NCI-H1694 treated with DMSO at 0.1 percent for 48 hours (cell line): ENCODE results near the gene TMPRSS4.
"Not testable (repeated sequence)": the region's sequence is repeated elsewhere in the genome, so short reads cannot be mapped to it uniquely, and the experiment has no call there.

Experiments used
- DNase-seq: peaks from one replicate; lab custom pipeline; 2025; lab: John Stamatoyannopoulos, UW

The TMPRSS4 gene

DNA sequence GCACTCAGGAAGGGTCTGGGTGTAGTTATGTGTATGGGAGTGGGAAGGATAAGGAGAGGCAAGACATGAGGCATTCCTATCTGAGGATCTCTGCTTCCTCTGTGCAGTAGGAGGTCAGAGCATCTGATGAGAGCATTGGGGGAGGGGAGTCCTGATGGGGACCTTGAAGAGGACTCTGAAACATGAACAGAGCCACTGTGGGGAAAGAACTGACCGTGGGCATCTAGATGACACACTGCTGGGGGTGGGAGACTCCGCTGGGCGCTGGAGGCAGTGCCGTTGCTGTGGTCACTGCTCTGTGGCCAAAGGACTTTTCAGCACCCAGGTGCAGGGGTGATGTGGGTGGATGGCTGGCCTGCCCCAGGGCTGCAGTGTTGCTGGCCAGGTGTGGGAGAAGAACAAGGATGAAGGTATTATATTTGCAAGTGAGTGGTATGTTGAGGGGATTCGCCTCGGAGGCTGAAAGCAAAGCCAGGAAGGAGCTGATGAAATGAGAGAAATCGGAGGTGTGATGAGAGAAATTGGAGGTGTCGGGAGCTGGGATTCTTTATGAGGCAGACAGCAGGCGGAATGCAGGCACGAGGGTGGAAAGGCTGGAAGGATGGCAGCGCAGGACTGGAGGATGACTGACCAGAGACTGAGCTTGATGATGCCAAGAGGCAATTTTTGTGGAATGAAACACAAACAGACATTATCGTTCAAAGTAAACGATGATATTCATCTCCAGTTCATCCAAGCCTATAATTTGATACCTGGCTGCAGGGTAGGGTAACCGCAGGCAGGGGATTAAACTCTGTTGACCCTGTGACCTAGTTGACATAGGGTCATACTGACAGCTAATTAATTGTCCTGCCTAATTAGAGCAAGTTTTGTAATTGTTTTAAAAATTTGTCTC is 19.4 kb upstream of the TMPRSS4 start:
- DNase-seq = no peak

DNA sequence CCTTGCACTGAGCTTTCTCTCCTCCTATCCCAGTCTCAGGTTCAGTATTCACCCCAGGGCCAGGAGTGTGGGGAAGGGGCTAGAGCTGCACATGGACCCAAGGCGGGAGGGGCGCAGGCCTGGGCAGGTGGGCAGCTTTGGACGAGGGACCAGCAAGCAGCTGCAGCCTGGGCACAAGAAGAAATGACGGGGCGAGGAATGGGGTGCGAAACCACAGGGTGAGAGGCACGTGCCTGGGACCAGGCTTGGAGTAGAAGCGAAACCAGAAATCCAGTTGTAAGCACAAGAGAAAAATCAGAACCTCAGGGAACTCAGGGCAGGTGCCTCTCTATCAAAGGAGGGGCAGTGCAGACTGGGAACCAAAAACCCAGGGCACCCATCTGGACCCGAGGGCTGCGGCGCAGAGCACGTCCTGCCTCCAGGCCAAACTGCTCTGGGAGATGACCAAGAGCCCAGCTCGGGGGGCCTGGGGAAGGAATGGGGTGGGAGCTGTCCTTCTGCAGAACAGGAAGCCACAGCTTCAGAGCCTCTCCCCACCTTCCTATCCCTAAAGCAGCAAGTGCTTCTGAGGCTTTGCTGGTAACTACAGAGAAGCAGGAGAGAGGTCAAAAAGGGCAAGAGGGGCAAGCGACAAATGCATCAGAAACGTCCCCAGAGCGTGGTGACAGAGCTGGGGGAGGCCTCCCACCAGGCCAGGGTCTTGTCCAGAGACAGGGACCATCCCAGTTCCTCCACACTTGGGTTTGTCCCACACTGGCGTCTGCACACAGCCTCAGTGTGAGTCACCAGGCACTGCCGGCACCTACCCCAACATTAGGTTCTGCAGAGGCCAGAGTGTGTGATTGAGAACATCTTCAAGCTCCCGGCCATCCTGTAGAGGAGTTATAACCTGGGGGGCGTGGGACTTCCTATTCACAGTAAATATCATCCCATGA is 18.3 kb upstream of the TMPRSS4 start:
- no peak for DNase-seq

DNA sequence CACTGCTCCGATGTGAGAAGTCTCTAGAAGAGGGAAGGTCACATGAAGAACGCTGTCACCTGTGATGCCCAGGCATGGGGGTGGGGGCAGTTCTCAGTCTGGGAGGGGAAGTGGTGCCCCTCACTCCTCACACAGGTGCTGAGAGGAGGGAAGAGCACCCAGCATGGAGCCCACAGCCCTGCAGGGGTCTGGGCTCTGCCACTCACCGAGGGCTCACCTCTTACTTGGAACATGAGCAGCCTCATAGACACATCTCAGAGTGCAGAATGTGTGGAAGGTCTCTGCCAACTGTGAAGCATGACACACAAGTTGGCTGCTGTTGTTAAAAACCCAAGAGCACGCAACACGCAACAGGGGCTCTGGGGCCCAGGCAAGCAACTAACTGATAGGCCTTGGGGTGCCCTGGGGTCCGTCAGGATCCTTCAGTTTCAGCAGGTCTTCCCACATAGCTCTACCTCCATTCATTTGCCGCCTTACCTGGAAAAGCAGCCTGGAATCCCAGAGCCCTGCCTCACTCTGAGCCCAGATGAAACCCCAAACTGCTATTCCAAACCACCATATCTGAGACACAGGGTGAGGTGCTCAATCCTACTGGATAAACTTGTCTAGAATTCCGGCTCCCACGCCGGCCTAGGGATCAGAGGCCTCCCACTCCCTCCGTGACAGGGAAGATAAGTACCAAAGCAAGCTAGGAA is 17.5 kb upstream of the TMPRSS4 start:
- DNase-seq = no peak

DNA sequence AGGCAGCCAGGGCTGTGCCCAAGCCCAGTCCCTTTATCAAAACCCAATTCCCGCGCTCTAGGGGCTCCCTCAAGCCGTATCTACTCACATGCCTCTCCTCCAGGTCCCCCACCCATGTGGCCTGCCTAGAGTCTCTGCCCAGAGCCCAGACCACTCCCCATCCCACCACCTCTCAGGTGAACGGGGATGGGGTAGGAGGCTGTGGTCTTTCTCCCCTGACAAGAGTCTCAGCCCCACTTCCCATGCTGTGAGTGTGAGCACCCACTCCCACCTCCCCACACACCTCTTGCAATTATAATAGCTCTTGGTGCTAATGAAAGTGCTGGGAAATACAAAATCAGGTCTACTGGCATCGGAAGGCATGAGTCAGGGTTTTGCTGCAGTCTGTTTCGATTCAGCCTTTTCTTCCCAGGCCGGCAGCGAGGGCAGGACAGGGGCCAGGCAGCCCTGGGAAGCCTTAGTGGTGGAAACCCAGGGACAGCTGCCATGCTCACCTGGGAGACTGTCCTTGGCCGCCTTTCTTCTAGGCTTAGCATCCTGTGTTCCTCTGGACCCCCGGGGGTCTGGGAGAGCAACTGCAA is 16.7 kb upstream of the TMPRSS4 start:
- DNase-seq = no peak

DNA sequence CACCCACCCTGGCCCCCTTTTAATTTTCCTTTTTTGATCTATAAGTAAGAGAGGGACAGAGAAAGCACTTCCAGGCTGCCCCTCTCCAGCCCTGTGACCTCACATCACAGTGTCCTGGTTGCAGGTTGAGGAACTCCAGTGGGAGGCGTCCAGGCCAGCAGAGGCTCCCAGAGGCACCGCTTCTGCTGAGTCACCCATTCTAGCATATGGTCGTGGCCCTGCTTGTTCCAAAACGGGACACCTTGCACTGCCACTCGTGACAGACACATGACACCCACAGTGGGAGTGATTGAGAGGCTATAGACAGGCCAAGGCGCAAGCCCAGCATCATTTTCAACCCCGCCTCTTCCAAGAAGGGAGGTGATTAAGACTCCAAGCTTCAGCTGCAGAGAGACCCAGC is 16.0 kb upstream of the TMPRSS4 start:
- DNase-seq = no peak

DNA sequence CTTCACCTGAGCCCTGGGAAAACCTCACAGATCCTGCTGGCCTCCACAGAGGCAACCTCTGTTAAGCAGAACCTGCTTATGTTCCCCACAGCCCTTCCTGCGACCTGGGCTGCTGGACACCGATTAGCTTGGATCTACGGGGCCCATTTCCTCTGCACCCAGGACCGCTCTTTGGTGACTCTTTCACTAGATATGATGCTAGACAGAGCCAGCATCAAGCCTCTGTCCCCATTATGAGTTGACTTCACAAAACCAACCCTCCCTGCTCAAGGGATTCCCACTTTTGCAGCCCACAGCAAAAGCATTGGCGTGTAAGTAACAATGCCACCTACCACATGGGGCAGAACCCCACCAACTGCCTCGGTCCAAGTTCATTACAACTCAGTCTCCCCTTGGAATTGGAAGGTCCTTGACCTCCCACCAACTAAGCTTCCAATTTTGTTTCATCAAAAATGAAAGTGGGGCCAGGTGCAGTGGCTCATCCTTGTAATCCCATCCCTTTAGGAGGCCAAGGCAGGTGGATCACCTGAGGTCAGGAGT is 15.2 kb upstream of the TMPRSS4 start:
- no peak for DNase-seq

DNA sequence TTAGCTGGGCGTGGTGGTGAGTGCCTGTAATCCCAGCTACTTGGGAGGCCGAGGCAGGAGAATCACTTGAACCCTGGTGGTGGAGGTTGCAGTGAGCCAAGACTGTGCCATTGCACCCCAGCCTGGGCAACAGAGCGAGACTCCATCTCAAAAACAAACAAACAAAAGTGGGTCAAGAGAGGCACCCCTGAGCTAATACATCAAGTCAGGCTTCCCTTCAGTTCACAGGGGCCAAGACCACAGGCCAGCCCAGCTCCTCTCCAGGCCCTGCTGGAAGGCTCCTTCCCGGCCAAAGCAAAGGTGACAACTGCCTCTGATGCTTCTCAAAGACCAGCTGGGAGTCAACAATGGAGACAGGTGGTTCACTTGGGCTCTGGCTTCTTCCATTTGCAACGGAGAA is 14.7 kb upstream of the TMPRSS4 start:
- DNase-seq = not testable (repeated sequence)

DNA sequence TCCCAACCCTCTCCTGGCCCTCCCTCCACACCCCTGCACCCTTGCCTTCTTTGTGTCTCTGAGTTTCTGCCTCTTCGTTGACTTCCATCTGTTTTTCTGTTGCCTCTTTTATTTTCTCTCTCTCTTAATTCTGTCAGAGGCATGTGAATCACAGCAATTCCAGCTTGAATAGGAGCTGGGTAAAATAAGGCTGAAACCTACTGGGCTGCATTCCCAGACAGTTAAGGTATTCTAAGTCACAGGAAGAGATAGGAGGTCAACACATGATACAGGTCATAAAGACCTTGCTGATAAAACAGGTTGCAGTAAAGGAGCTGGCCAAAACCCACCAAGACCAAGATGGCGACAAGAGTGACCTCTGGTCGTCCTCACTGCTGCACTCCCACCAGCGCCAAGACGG is 14.2 kb upstream of the TMPRSS4 start:
- not testable (repeated sequence) for DNase-seq

DNA sequence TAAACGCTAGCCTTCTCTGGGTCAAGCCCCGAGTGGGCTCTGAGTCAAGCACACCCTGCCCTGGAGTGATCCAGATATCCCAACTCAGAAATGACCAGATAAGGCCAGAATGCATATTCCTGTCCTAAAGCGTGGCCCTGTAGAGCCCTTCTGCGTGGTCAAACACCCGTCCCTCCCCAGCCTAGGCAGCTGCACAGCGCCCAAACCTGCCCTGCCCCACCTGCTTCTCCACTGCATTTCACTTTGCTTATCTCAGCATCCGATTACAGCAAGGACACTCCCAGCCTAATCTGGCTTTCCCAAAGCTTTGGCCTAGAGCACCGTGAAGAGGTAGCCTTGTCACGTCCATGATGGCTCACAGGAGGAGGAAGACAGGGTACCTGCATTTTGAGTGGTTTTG is 11.9 kb upstream of the TMPRSS4 start:
- no peak for DNase-seq

DNA sequence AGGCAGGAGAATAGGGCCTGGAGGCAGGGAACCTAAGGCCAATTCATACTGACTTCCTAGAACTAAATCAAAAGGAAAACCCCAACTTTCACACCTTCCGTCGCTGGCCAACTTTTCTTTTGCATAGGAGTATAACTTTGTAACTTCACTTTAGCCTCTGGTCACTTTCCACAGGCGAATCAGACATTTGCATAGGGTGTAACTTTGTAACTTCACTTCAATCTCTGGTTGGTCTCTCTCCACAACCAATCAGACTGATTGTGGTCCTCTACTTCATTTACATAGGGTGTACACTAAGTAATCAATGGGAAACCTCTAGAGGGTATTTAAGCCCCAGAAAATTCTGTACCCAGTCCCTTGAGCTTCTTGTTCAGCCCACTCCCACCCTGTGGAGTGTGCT is 11.5 kb upstream of the TMPRSS4 start:
- DNase-seq = no peak

DNA sequence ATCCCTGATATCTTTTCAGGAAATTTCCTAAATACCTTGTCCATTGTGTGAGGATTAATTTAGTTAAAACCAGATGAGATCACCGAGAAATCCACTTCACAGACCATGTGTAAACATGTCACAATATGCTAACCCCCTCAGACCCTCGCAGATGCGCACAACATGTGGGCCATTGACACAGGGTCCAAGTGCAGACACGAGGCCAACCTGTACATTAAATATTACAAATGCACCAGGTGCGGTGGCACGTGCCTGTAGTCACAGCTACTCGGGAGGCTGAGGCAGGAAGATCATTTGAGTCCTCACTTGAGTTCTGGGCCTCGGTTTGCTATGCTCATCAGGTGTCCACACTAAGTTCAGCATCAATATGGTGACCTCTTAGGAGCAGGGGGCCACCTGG is 9.9 kb upstream of the TMPRSS4 start:
- DNase-seq = no peak

DNA sequence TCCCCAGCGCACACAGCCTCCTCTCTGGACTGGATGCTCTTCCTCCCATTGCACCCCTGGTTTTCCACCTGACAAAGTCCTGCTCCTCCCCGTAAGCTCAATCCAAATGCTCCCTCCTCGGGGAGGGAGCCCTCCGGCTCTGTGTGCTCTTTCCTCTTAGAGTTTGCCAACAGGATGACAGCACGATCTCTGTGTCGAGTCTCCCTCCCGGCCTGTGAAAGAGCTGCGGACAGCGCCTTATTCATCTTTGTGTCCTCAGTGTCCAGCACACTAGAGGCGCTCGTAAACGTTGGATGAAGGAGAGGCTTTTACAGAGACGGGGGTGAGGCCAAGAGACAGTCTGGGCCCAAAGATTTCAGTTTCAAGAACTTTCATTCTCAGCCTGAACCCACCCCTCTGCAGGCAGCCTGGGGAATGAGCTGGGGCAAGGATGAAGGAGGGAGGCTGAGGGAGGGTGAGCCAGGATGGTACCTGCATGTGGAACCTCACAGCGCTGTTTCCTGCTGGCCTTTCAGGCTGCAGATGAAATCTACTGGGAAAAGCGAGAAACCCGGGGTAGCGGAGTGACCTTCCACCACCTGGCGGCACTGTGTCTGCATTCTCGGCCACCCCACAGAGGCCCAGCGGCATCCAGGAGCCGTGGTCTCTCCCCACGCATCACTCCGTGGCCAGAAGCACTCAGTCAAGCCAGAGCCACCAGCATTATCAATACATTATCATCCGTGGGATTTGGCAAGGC is 8.5 kb upstream of the TMPRSS4 start:
- DNase-seq = no peak

DNA sequence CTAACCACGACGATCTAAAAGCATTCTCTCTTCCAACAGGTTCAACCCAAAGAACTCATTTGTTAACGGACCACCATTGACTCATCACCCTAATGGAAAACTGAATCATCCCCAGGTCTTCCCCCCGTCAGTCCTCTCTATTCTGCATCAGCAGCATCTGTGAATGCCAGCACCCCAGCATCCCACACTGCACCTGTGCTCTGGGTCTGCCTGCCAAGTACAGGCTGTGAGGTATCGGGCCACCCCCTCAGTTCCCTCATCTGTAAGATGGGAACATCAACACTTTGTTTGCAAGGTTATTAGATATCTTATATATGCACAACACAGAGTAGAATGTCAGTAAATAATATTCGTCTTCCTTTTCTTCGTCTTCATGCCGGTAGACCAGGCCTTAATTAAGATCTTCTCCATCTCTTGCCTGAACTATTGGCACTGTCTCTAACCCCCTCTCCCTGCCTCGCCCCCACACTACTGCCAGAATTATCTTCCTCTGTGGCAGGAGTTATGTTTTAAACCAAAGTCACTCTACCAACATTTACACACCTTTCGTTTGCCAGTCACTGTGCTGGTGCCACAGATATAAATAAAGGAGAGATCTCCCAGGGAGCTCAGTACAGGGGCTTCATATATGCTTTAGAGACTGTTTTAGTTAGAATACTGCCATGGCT is 7.8 kb upstream of the TMPRSS4 start:
- no peak for DNase-seq

DNA sequence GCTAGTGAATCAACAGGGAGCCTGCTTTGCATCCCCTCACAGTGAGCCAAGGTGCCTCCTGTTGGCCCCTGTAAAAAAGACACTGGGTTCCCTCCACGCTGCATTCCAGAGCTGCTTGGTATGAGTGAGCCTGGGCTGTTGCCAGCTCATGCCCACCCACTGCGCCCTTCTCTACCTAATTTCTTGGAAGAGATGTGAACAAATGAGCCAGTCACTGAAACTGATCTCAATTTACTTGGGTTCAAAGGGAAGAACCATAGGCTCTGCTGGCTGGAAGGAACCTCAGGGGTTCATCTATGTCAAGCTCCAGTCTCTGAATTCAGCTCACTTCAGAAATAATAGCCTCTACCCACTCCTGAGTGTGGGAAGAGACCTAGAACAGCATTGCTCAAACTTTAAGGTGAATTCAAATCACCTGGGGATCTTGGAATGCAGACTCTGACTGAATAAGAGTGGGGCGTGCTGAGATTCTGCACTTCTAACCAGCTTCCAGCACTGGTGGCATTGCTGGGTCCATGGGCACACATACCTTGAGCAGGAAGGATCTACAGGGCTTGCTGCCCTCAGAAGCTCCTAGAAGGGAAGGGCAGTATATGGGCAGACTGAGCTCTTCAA is 5.4 kb upstream of the TMPRSS4 start:
- DNase-seq = no peak

DNA sequence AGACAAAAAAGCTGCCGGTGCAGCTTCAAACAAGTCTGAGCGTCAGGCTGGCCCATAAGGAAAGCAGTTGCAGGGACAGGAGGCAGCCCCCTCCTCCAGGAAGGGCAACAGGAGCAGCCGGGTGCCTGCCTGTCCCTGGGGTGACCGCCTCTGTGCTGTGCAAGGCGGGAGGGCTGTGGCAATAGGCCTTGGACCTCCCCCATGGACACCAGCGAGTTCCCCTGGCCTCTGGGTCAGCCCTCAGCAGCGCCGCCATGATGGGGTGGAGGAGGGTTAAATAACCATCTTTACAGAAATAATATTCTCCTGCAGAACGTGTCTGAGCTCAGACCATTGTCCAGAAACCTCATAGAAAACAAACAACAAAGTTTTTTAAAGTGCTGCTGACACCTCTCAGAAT is 3.3 kb upstream of the TMPRSS4 start:
- DNase-seq = no peak

DNA sequence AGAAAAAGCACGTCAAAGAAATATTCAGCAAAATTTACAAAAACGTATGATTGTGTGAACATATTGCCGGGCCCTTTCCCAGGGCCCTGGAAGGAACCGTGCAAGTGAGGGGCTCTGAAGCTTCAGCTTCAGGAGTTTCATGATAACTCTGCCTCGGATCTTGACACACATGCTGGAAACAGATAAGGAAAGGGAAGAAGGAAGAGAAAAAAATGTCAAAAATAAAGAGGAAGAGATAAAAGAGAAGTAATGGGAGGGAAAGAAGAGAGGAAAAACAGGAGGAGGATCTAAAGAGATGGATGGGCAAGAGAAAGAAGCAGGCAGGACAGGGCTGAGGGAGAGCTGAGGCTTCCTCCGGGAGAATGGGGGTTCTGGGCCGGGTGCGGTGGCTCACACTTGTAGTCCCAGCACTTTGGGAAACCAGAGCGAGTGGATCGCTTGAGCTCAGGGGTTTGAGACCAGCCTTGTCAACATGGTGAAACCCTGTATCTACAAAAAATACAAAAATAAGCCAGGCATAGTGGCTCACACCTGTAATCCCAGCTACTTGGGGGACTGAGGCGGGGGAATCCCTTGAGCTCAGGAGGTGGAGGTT is 2.7 kb upstream of the TMPRSS4 start:
- no peak for DNase-seq

DNA sequence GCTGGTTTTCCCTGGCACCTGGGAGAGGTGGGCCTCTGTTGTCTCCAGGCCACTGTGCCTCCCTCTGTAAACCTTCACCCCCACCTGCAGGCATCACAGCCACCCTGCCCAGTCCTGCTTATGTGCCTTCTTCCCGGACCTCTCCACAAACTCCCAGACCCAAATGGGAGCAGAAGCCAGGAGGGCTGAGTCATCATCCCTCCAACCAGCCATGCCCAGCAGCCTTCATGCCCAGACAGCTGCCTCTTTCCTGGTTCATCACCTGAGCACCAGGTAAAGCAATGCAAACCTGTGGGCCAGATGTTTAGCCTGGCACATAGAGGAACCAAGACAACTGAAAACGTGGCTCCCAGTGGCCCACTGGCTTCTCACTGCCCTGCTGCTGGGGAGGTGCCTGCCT is 2.1 kb upstream of the TMPRSS4 start:
- no peak for DNase-seq

DNA sequence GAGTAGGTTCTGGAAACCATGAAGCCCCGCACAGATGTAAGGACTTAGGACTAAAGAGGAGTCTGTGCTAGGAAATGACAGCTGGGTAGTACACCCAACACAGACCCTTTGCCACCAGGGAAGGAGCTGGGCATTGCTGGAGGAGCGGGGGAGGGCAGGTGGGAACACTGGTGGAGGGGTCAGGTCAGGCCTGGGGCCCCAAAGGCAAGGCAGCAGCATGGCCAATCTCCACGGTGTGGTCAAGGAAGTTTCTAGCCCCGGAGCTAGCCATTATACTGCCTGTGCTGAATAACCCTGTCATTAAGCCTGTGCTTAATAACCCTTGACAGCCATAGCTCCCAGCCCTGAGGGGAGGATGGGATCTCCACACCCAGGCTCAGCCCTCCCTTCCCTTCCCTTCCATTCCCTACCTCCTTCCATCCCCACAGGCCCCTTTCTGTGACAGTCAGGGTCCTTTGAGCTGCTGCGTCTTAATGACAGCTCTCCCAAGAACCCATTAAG is 2.1 kb downstream of the TMPRSS4 start:
- no peak for DNase-seq

DNA sequence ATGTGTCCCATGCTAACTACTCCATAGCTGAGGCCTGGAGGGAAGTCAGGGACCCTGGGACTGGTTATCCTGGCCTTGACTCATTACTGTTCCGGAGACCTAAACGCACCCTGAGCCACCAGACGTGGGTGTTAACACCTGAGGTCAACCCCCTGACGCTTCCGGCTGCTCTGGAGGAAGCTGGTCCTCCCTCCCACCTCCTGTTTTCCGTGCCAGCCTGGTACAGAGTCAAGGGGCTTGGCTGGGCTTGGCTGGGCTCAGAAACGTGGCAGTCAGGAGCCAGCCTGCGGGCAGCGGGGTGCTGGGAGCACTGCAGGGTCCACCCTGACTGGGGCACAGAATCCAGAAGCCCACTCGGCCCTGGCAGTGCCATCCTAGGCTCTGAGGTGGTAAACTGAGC is 2.6 kb downstream of the TMPRSS4 start:
- DNase-seq = no peak
